Smooth muscle cell (in vitro differentiated cells): Measurements from ENCODE around the gene COL18A1. TPM values are rescaled to one million over a fixed set of nuclear protein-coding genes. Genes with fewer than 3 reads are reported as not detected.
"Not testable (repeated sequence)": the region's sequence is repeated elsewhere in the genome, so short reads cannot be mapped to it uniquely, and the experiment has no call there.

Source experiments
- DNase-seq: peaks from one replicate; lab custom pipeline; 2025; ENCODE audit not compliant: unreplicated experiment; lab: John Stamatoyannopoulos, UW
- H2AFZ ChIP-seq: fragments of 200-600 bp; sonication (generic); 2 replicates; pipeline ENCODE4 v1.6.0; 2016; ENCODE audit warnings: antibody characterized with exemption, low read depth, mild to moderate bottlenecking
- H3F3A ChIP-seq: fragments of 200-600 bp; sonication (generic); 2 replicates; pipeline ENCODE4 v1.6.0; 2017; ENCODE audit warnings: antibody characterized with exemption, low read depth
- H3K27ac ChIP-seq: fragments of 200-600 bp; sonication (generic); 2 replicates; pipeline ENCODE4 v1.5.1; 2016; ENCODE audit warnings: low read depth, mild to moderate bottlenecking
- H3K27me3 ChIP-seq: fragments of 200-600 bp; sonication (generic); 2 replicates; pipeline ENCODE4 v1.6.1; 2016; ENCODE audit warnings: low read depth, mild to moderate bottlenecking
- H3K36me3 ChIP-seq: fragments of 200-600 bp; sonication (generic); 2 replicates; pipeline ENCODE4 v1.5.1; 2016; ENCODE audit warnings: low read depth
- H3K4me1 ChIP-seq: fragments of 200-600 bp; sonication (generic); 2 replicates; pipeline ENCODE4 v1.5.1; 2016; ENCODE audit warnings: low read depth
- H3K4me2 ChIP-seq: fragments of 200-600 bp; sonication (generic); 2 replicates; pipeline ENCODE4 v1.6.0; 2016; ENCODE audit warnings: mild to moderate bottlenecking
- H3K4me3 ChIP-seq: fragments of 200-600 bp; sonication (generic); 2 replicates; pipeline ENCODE4 v1.5.1; 2016; ENCODE audit warnings: mild to moderate bottlenecking
- H3K79me2 ChIP-seq: fragments of 200-600 bp; sonication (generic); 2 replicates; pipeline ENCODE4 v1.6.0; 2016; ENCODE audit warnings: low read depth, mild to moderate bottlenecking
- H3K9ac ChIP-seq: fragments of 200-600 bp; sonication (generic); 2 replicates; pipeline ENCODE4 v1.6.0; 2016; ENCODE audit warnings: low read depth
- H3K9me3 ChIP-seq: fragments of 200-600 bp; sonication (generic); replicated peaks from 2 replicates; pipeline ENCODE4 v1.5.1; 2016; ENCODE audit warnings: low read depth
- H4K20me1 ChIP-seq: fragments of 200-600 bp; sonication (generic); 2 replicates; pipeline ENCODE4 v1.6.0; 2016; ENCODE audit warnings: low read depth
- CTCF ChIP-seq: fragments of 200-600 bp; sonication (generic); IDR thresholded peaks from 2 replicates; pipeline ENCODE4 v1.5.1; 2017; ENCODE audit warnings: borderline replicate concordance, mild to moderate bottlenecking, antibody characterized with exemption; ENCODE audit not compliant: insufficient read depth, poor library complexity, severe bottlenecking
- WGBS: methylation state at CpG from one replicate; pipeline ENCODE4 v1.1.7; 2016; ENCODE audit warnings: low lambda C conversion rate; 5-methylcytosine and 5-hydroxymethylcytosine counted together
- polyA plus RNA-seq: library from polyadenylated mRNA; unstranded; fragments of >200 nt; fragmentation: Nextera tagmentation; extraction: Ambion mirVana; gene quantifications from 2 replicates; pipeline ENCODE4 v1.2.1, GENCODE V29; 2016
- total RNA-seq: library from RNA; depleted of rRNA; stranded (reverse); fragments of >200 nt; gene quantifications from 2 replicates; pipeline ENCODE4 v1.2.3, GENCODE V29; 2014

Gene COL18A1
- total and polyA plus RNA-seq, 2 experiments from 2014 or later: 192 to 485 TPM

GRCh38 chr21:45528981-45529784 is 124.2 kb downstream of the COL18A1 start:
- Histone ChIP-seq H3K4me2 (no peak overlapping the region), H3K79me2 (no peaks in the 10 kb centered on the region), H3K9me3 (no peaks in the 10 kb centered on the region), H3K9ac (no peak overlapping the region), H3K36me3 (no peaks in the 10 kb centered on the region), H3F3A (no peaks in the 10 kb centered on the region), H4K20me1 (no peaks in the 10 kb centered on the region), H3K27ac (no peak overlapping the region), H3K4me3 (no peak overlapping the region), H3K27me3 (no peaks in the 10 kb centered on the region), H2AFZ (no peak overlapping the region), H3K4me1 (no peaks in the 10 kb centered on the region)
- TF ChIP-seq CTCF: no peak
- DNase-seq: no peak
- WGBS: 94% methylated on average over 20 of the region's 20 CpGs

GRCh38 chr21:45529785-45530422 is 124.9 kb downstream of the COL18A1 start:
- 98% methylated on average over 11 of the region's 11 CpGs for WGBS
- Histone ChIP-seq H4K20me1 (no peaks in the 10 kb centered on the region), H3K36me3 (no peaks in the 10 kb centered on the region), H3F3A (no peaks in the 10 kb centered on the region), H2AFZ (no peak overlapping the region), H3K27me3 (no peaks in the 10 kb centered on the region), H3K4me2 (no peak overlapping the region), H3K9me3 (no peaks in the 10 kb centered on the region), H3K4me3 (no peak overlapping the region), H3K9ac (no peak overlapping the region), H3K4me1 (no peaks in the 10 kb centered on the region), H3K79me2 (no peaks in the 10 kb centered on the region), H3K27ac (no peak overlapping the region)
- no peak for DNase-seq
- TF ChIP-seq CTCF: no peak

GRCh38 chr21:45530423-45531113 is 125.6 kb downstream of the COL18A1 start:
- no peaks in the 10 kb centered on the region for H3F3A ChIP-seq
- H3K4me1 ChIP-seq: no peaks in the 10 kb centered on the region
- no peak overlapping the region for H3K27ac ChIP-seq
- H3K79me2 ChIP-seq: no peaks in the 10 kb centered on the region
- DNase-seq: no peak
- no peaks in the 10 kb centered on the region for H3K9me3 ChIP-seq
- H3K9ac ChIP-seq: no peak overlapping the region
- 96% methylated on average over 15 of the region's 50 CpGs for WGBS
- H3K36me3 ChIP-seq: no peaks in the 10 kb centered on the region
- no peak for TF ChIP-seq CTCF
- no peaks in the 10 kb centered on the region for H3K27me3 ChIP-seq
- H3K4me3 ChIP-seq: no peak overlapping the region
- no peaks in the 10 kb centered on the region for H4K20me1 ChIP-seq
- no peak overlapping the region for H2AFZ ChIP-seq
- no peak overlapping the region for H3K4me2 ChIP-seq

GRCh38 chr21:45531114-45531392 is 126.1 kb downstream of the COL18A1 start:
- WGBS: 95% methylated on average over 4 of the region's 17 CpGs
- not testable (repeated sequence) for H2AFZ ChIP-seq, H3K27me3 ChIP-seq, DNase-seq, H4K20me1 ChIP-seq, H3K4me3 ChIP-seq, H3K4me1 ChIP-seq, H3K27ac ChIP-seq, H3K9me3 ChIP-seq, H3K9ac ChIP-seq, H3K36me3 ChIP-seq, H3F3A ChIP-seq, H3K79me2 ChIP-seq, H3K4me2 ChIP-seq
